NB4 (cell line): Measurements from ENCODE around the gene VPS8.

Experiments used
- POLR2A ChIP-seq: IDR thresholded peaks from 2 replicates; pipeline ENCODE4 v1.6.1; 2011; ENCODE audit warnings: mild to moderate bottlenecking; ENCODE audit not compliant: insufficient read length; ENCODE audit errors: extremely low read depth
- TF ChIP-seq, protein P1 (sequence below): IDR thresholded peaks from one replicate; pipeline ENCODE4 v1.5.1; 2012; ENCODE audit warnings: low read depth, low read length

DNA sequence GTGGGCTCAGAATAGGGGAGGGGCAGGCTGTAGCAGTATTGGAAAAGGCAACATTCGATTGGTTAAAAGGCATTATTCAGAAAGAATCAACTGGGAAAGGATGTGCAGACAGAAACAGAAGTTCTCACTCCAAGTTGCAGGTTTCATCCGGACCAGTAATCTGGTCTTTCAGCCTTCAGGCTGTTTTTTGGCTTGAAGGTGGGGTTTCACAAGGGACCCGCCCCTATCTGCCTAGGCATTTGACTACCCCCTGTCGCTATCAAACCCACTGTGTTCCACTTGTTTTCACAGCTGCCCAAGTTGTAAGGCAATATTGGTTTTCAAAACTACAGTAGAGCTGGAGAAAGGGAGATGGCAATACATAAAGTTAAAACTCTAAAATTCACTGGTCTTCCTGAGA, 96.9 kb downstream of the VPS8 start:
- TF ChIP-seq, protein P1, sequence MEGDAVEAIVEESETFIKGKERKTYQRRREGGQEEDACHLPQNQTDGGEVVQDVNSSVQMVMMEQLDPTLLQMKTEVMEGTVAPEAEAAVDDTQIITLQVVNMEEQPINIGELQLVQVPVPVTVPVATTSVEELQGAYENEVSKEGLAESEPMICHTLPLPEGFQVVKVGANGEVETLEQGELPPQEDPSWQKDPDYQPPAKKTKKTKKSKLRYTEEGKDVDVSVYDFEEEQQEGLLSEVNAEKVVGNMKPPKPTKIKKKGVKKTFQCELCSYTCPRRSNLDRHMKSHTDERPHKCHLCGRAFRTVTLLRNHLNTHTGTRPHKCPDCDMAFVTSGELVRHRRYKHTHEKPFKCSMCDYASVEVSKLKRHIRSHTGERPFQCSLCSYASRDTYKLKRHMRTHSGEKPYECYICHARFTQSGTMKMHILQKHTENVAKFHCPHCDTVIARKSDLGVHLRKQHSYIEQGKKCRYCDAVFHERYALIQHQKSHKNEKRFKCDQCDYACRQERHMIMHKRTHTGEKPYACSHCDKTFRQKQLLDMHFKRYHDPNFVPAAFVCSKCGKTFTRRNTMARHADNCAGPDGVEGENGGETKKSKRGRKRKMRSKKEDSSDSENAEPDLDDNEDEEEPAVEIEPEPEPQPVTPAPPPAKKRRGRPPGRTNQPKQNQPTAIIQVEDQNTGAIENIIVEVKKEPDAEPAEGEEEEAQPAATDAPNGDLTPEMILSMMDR = no peak
- TF ChIP-seq POLR2A = no peak
